ENCODE results near the gene POLR1A. TPM values are rescaled to one million over a fixed set of nuclear protein-coding genes. Genes with fewer than 3 reads are reported as not detected.

The POLR1A gene
- total RNA-seq, 1 experiment from 2014 or later, result 62.6 TPM

DNA sequence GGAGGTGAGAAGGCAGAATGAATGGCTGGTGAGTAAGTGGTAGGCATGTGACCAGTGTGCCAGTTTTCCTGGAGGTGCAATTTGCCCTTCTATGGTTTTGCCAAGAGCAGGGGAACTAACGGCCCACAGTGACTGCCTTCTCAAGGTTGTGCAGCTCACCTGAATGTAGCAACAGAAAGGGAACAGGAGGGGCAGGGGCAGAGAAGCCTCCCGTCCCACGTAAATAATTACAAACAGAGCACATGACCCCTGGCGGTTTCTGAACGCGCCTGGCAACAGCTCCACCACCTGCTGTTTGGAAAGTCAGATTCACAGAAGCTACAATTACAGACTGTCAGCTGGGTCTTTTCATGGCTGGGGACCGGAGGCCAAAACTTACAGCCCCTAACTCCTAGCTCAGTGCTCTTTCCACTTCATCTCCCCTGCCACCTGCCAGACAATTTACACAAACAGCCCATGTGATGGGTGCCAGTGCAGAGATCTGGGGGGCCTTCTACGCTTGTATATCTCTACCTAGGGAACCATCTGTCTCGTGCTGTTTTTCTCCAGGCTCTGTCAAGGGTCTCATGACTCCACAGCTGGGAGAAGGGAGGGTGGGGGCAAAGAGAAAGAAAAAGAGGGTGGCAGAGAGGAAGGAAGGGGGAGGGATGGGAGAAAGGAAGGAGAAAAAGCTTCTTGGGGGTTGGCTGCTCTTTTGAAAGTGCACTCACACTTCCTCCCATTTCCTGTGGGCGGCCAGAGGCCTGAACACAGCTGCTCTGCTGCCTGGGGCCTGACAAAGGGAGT, 69.6 kb downstream of the POLR1A start:
- H3K36me3 ChIP-seq (ENCODE audit: control insufficient read depth, insufficient read depth, low read length), result peaks cover 4% of the 10 kb centered on the region
- H3K9me3 ChIP-seq (ENCODE audit: control insufficient read depth, insufficient read depth, low read depth, low read length), result no peaks in the 10 kb centered on the region
- in situ Hi-C loops (cut with HindIII; ENCODE audit: low pct_unique_long_range_greater_than_20kb, low sequenced_read_pairs) (no loop called here), intact Hi-C loops (cut with micrococcal nuclease; ENCODE audit: unreplicated experiment) (no loop called here)
- no peak overlapping the region for H3K4me3 ChIP-seq (ENCODE audit: low read depth in 2 of 2, low read length in 2 of 2)
- CTCF ChIA-PET, result no interaction called here
- 0 out of 2 replicates have a peak, but pooled peaks have one; percentile 28 for ATAC-seq
- no peaks in the 10 kb centered on the region for H3K27me3 ChIP-seq (ENCODE audit: control insufficient read depth, insufficient read depth, low read length)
- TF ChIP-seq, protein P1, sequence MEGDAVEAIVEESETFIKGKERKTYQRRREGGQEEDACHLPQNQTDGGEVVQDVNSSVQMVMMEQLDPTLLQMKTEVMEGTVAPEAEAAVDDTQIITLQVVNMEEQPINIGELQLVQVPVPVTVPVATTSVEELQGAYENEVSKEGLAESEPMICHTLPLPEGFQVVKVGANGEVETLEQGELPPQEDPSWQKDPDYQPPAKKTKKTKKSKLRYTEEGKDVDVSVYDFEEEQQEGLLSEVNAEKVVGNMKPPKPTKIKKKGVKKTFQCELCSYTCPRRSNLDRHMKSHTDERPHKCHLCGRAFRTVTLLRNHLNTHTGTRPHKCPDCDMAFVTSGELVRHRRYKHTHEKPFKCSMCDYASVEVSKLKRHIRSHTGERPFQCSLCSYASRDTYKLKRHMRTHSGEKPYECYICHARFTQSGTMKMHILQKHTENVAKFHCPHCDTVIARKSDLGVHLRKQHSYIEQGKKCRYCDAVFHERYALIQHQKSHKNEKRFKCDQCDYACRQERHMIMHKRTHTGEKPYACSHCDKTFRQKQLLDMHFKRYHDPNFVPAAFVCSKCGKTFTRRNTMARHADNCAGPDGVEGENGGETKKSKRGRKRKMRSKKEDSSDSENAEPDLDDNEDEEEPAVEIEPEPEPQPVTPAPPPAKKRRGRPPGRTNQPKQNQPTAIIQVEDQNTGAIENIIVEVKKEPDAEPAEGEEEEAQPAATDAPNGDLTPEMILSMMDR (IDR thresholded peaks at IDR 0.05), result no peak
- TF ChIP-seq, protein P2, sequence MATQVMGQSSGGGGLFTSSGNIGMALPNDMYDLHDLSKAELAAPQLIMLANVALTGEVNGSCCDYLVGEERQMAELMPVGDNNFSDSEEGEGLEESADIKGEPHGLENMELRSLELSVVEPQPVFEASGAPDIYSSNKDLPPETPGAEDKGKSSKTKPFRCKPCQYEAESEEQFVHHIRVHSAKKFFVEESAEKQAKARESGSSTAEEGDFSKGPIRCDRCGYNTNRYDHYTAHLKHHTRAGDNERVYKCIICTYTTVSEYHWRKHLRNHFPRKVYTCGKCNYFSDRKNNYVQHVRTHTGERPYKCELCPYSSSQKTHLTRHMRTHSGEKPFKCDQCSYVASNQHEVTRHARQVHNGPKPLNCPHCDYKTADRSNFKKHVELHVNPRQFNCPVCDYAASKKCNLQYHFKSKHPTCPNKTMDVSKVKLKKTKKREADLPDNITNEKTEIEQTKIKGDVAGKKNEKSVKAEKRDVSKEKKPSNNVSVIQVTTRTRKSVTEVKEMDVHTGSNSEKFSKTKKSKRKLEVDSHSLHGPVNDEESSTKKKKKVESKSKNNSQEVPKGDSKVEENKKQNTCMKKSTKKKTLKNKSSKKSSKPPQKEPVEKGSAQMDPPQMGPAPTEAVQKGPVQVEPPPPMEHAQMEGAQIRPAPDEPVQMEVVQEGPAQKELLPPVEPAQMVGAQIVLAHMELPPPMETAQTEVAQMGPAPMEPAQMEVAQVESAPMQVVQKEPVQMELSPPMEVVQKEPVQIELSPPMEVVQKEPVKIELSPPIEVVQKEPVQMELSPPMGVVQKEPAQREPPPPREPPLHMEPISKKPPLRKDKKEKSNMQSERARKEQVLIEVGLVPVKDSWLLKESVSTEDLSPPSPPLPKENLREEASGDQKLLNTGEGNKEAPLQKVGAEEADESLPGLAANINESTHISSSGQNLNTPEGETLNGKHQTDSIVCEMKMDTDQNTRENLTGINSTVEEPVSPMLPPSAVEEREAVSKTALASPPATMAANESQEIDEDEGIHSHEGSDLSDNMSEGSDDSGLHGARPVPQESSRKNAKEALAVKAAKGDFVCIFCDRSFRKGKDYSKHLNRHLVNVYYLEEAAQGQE (IDR thresholded peaks at IDR 0.05; ENCODE audit: insufficient read depth in 1 of 2, low read depth in 2 of 2, low read length in 1 of 2), result no peak
- no peak for TF ChIP-seq TCF7L2 (IDR thresholded peaks at IDR 0.05; ENCODE audit: low read depth, low read length)
- no peak overlapping the region for H3K27ac ChIP-seq (ENCODE audit: low read length)
- no peak for DNase-seq (ENCODE audit: low read depth, low spot score)
- POLR2A ChIA-PET, result no interaction called here
- H3K4me1 ChIP-seq (ENCODE audit: control insufficient read depth, insufficient read depth, low read length), result no peaks in the 10 kb centered on the region; the same call in 1 of the 2 replicates
- BruUV-seq (replicated peaks), result no TSS peak

DNA sequence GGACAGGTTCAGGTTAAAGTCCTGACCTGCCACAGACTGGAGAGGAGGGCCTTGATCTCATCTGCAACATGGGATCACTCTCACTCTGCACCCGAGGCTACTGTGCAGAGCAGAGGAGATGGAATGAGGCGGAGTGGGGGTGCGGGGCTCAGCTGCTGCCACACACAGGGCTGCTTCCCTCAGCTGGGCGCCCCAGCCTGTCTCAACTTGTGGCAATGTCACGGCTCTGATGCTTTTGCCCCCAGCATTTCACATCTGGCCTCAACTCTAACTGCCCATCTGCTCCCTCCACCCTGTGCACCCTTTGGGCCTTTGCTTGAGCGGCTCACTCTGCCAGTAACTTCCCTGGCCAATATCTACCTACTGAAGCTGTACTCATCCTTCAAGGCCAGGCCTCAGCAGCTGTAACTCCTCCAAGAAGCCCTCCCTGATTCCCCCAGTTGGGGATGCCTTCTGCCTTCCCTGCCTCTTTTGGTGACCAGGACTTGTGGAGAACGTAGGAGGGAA, 70.3 kb downstream of the POLR1A start:
- Histone ChIP-seq H3K27ac (ENCODE audit: low read length) (no peak overlapping the region), H3K4me1 (ENCODE audit: control insufficient read depth, insufficient read depth, low read length) (no peaks in the 10 kb centered on the region; the same call in 1 of the 2 replicates), H3K27me3 (ENCODE audit: control insufficient read depth, insufficient read depth, low read length) (no peaks in the 10 kb centered on the region), H3K4me3 (ENCODE audit: low read depth in 2 of 2, low read length in 2 of 2) (no peak overlapping the region), H3K9me3 (ENCODE audit: control insufficient read depth, insufficient read depth, low read depth, low read length) (no peaks in the 10 kb centered on the region), H3K36me3 (ENCODE audit: control insufficient read depth, insufficient read depth, low read length) (peaks cover 8% of the 10 kb centered on the region)
- CTCF ChIA-PET, result no interaction called here
- TF ChIP-seq, protein P2 (IDR thresholded peaks at IDR 0.05; ENCODE audit: insufficient read depth in 1 of 2, low read depth in 2 of 2, low read length in 1 of 2), result no peak
- POLR2A ChIA-PET, result no interaction called here
- in situ Hi-C loops (cut with HindIII; ENCODE audit: low pct_unique_long_range_greater_than_20kb, low sequenced_read_pairs) (no loop called here), intact Hi-C loops (cut with micrococcal nuclease; ENCODE audit: unreplicated experiment) (no loop called here)
- DNase-seq (ENCODE audit: low read depth, low spot score), result no peak
- BruUV-seq (replicated peaks), result no TSS peak
- no peak for ATAC-seq

Data from Panc1 (cell line).